HG03108 (cell line): ENCODE data around the gene GPX4.

Experiments
- ATAC-seq: cut with Tn5 transposase; IDR thresholded peaks from one replicate; pipeline ENCODE4 v1.9.1; 2021; ENCODE audit warnings: moderate library complexity; ENCODE audit not compliant: unreplicated experiment

GPX4 gene

GRCh38 chr19:1068009-1069001, 35.5 kb upstream of the GPX4 start:
- no peak for ATAC-seq

GRCh38 chr19:1069009-1069779, 34.6 kb upstream of the GPX4 start:
- no peak for ATAC-seq

- no peak for ATAC-seq
These were observed 33.2 kb upstream of the GPX4 start for GRCh38 chr19:1070576-1070930.

GRCh38 chr19:1070931-1071791, 32.6 kb upstream of the GPX4 start:
- no peak for ATAC-seq

GRCh38 chr19:1072371-1073015, 31.3 kb upstream of the GPX4 start:
- no peak for ATAC-seq

- no peak for ATAC-seq
These were observed 30.5 kb upstream of the GPX4 start for GRCh38 chr19:1073063-1073955.

- no peak for ATAC-seq
These were observed 29.8 kb upstream of the GPX4 start for GRCh38 chr19:1073956-1074517.

- ATAC-seq: peak; percentile 38
These were observed 29.1 kb upstream of the GPX4 start for GRCh38 chr19:1074544-1075283.

GRCh38 chr19:1076046-1076386, 27.8 kb upstream of the GPX4 start:
- no peak for ATAC-seq

- peak; percentile 65 for ATAC-seq
These were observed 26.8 kb upstream of the GPX4 start for GRCh38 chr19:1076951-1077350.

- no peak for ATAC-seq
These were observed 24.2 kb upstream of the GPX4 start for GRCh38 chr19:1079566-1080111.

GRCh38 chr19:1080360-1081161, 23.2 kb upstream of the GPX4 start:
- no peak for ATAC-seq

GRCh38 chr19:1081301-1082164, 22.3 kb upstream of the GPX4 start:
- ATAC-seq: no peak

GRCh38 chr19:1082165-1082927, 21.4 kb upstream of the GPX4 start:
- ATAC-seq: no peak

GRCh38 chr19:1082928-1083816, 20.6 kb upstream of the GPX4 start:
- ATAC-seq: no peak
